ENCODE data around the gene AARS2.
"Not testable (repeated sequence)": the region's sequence is repeated elsewhere in the genome, so short reads cannot be mapped to it uniquely, and the experiment has no call there.

- TF ChIP-seq CTCF (IDR thresholded peaks at IDR 0.05; ENCODE audit: low read depth, low read length, poor library complexity, severe bottlenecking); EZH2phosphoT487 (IDR thresholded peaks at IDR 0.05; ENCODE audit: borderline replicate concordance, low read length): not testable (repeated sequence)
Observed at GRCh38 chr6:44314657-44315056, 1.5 kb upstream of the AARS2 start.
